ENCODE measurements around the gene TYMP.

TYMP gene
- 13.7 to 15.4 reads per million in 2 donors for total RNA-seq

GRCh38 chr22:50529897-50530579 lies at the start of gene TYMP:
TYMP (minus strand) TSS chr22:50530012; CDS start chr22:50529709, 303 bp downstream.
- peak; percentile 47 to 83 (median 58) for DNase-seq

GRCh38 chr22:50578776-50579310 lies 49.0 kb upstream of the TYMP start:
- no peak for DNase-seq

GRCh38 chr22:50577987-50578775 lies 48.4 kb upstream of the TYMP start, which contains the start of gene CPT1B:
CPT1B (minus strand) TSS chr22:50578427; CDS start chr22:50577915, 512 bp downstream.
- DNase-seq, result no peak

DNA sequence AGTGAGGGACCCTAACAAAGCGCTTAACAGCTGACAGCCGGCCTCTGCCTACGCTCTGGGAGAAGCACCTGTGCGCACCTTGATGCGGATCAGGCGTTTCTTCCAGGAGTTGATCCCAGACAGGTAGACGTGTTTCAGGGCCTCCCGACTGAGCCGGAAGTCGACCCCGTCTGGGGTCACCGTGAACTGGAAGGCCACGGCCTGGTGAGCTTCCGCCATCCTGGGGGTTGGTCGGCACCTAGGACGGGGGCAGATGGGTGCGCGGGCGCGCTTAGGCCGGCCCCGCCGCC lies 47.8 kb upstream of the TYMP start:
- no peak for DNase-seq

DNA sequence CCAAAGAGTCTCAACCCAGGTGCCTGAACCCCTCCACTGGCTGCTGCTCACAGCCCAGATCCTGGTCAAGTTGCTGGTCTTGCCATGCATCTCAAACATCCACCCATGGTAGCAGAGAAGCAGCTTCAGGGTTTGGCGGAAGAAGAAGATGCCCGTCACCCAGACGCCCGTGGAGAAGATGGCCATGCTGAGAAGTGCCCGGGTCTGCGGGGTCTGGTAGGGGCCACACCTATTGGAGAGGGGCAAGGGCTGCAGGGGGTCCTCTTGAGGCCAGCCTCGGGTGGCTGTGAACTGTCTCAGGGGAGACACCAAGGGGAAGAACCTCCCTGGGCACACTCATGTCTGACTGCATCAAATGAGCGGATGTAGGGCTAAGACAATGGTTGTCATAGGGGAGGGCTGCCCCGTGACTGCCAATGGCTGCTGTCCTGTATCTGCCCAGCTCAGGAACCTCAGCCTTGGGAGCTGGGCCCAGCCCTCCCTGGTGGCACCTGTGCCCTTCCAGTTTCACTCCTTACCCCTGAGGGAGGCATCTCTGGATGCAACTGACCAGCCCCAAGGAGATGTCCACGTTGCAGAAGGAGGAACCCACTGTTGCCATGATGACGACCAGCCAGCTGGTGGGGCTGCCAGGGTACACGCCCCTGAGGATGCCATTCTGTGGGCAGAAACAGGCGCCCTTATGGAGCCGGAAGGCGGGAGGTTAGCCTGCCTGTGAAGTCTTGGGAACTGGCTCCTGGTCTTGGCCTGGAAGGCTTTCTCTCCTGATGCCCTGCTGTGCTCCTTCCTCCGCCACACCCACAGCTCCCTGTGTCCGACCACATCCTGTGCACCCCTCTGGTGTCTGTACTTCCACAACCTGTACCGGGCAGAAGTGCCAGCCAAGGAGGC lies 47.2 kb upstream of the TYMP start:
- DNase-seq, result peak in 1 of 5 experiments; percentile 9

DNA sequence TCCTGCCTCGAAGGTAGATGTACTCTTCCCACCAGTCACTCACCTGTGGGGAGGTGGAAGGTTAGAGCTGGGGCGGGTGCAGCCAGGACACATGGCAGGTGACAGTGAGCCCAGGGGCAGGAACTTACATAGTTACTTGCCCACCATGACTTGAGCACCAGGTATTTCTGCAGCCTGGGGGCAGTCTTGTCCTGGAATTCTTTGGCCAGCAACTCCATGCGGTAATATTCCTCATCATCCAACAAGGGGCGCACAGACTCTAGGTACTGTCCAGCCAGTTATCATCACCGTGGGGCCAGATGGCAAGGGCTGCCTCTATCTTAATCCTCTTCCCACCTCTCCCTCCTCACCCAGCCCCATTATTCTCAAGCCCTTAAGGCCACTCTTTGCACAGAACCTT lies 46.3 kb upstream of the TYMP start:
- DNase-seq, result peak in 1 of 5 experiments; percentile 7

DNA sequence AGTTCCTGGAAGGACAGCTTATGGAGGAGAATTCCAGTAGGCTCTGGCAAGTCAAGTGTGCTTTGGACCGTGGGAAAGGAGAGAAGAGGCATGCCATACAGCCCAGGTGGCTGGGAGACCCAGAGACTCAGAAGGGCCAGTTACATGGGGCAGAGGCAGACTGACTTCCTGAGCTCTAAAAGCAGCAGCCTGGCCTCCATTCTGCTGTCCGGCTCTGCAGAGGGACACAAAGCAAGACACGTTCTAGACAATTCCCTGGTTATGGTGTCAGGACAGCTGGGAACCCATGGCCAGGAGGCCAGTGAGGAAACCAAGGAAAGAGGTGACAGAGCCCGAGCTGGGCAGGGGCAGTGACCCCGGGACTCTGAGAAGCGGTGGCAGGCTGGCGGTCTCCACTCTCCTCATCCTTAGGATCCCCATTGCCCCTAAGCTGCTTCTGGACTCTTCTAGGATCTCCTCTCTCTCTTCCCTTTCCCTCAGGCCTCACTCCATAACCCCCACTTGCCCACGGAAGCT lies 45.7 kb upstream of the TYMP start:
- no peak for DNase-seq

DNA sequence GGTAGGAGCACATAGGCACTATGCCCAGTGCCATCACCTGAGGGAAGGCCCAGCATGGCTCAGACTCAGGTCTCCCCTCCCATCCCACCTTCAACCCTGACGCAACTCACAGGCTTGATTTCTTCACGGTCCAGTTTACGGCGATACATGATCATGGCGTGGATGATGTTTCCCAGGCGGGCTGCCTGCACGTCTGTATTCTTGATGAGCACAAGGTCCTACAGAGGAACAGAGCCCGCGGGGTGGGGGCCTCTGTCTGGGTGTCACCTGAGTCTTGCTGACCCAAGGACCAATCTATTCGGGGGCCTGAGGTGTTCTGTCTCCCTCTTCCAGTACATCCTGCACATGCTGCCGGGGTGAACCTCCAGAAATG lies 44.6 kb upstream of the TYMP start:
- no peak for DNase-seq

GRCh38 chr22:50573491-50574382 lies 43.9 kb upstream of the TYMP start:
- no peak for DNase-seq

- no peak for DNase-seq
Observed at GRCh38 chr22:50572965-50573364, 43.2 kb upstream of the TYMP start.

DNA sequence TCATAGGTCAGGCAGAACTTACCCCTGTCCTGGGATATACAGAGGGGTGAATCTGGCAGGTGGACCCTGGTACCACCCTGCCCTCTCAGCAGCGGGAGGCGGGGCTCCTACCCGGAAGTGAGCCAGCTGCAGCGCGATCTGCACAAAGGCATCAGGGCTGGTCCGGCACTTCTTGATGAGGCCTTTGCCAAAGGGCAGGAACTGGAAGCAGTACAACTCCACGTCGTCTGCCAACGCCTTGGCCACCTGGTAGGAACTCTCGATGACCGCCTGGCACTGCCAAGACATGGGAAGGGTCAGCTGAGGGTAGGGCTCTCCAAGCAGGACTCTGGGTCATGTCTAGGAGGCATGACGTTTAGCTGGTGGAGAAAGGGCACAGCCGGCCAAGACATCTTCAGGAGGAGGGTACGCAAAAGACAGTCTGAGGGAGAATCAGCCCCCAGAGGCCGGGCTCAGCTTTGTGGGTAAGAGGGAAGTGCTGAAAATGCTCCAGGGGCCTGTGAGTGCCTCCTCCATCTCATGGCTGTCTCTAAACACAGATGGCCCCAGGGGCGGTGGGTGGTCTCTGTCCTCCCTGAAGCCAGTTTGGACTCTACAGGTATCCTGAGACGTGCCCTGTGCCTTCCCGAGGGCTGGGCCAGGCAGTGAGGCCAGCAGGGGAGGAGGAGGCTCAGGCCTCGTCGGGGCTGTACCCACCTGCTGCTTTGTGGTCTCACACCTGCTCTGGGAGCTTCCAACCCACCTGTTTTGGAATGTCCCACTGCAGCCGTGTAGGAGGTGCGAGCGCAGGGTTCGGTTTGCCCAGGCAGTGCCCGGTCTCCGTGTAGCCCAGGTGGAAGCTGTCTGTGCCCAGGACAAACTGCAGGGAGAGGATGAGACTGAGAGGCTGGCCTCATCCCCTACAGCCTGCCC lies 41.7 kb upstream of the TYMP start:
- no peak for DNase-seq

GRCh38 chr22:50570861-50571260 lies 41.0 kb upstream of the TYMP start:
- DNase-seq, result no peak

GRCh38 chr22:50569896-50570535 lies 40.2 kb upstream of the TYMP start:
- no peak for DNase-seq

GRCh38 chr22:50569041-50569459 lies 39.2 kb upstream of the TYMP start:
- DNase-seq, result no peak

- no peak for DNase-seq
Observed at GRCh38 chr22:50568626-50569025, 38.8 kb upstream of the TYMP start.

DNA sequence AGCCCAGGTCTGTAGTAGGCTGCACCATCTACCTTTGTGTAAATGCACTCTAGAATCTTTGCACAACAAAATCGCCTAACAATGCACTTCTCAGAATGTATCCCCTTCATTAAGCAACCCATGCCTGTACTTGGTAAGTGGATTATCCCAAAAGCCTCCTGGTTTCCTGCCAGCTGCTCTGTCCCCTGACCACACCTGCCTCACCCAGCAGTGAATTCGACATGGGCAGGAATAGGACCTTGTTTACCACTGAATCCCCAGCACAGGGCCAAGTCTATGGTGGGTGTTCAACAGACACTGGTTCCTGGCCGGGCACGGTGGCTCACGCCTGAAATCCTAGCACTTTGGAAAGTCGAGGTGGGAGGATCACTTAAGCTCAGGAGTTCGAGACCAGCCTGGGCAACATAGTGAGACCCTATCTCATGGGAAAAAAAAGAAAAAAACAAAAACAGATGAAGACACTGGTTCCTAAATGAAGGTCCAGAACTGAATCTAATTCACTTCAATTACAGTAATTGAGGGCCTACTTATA lies 38.0 kb upstream of the TYMP start:
- no peak for DNase-seq

DNA sequence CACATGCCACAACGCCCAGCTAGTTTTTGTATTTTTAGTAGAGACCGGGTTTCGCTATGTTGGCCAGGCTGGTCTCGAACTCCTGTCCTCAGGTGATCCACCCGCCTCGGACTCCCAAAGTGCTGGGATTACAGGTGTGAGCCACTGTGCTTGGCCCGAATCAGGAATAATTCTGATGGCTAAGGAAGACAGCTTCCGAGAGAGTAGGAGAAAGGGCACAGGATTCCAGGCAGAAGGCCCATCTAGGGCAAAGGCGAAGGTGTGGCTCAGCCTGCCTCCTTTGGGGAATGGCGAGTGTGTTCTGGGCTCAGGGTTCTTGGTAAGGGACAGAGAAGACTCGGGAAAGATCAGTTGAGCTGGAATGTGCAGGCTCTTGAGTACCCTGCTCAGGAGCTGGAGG lies 34.5 kb upstream of the TYMP start:
- DNase-seq, result no peak

DNA sequence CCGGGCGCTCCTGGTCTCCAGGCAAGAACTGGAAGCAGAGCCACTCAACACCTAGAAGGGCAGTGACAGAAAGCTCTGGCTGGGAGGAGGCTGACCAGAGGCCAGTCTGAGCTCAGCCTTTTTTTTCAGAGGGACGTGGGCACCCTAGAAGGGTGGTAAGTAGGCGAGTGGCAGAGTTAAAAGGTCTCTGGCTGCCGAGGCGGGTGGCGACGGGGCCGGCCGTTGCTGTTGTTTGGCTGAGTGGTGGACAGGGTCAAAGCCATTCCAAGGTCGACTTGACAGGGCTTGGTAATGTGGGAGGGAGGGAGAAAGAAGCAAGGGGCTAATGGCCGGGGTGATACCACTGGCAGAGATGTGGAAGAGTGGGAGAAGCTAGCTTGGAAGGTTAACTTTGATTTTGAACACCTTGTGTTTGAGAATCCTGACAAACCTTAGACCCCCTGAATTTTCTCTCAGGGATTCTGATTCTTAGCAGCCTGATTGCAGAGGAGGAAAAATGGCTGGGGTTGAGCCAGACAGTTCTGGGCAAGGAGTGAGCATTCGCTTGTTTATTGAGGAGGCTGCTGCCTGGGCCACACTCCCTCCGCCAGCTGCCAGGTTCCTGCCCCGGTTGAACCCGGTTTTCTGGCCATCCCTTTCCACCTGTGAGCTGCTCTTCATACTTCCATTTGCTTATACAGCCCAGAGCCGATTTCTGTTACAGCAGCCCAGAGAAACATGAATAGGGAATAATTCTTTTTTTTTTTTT lies 33.8 kb upstream of the TYMP start:
- DNase-seq, result no peak
